ENCODE measurements around the gene PLSCR1. TPM values are rescaled to one million over a fixed set of nuclear protein-coding genes. Genes with fewer than 3 reads are reported as not detected.
"Not testable (repeated sequence)": the region's sequence is repeated elsewhere in the genome, so short reads cannot be mapped to it uniquely, and the experiment has no call there.

Gene PLSCR1
- polyA plus RNA-seq, 1 donor from 2014 or later, result 0.78 TPM

DNA sequence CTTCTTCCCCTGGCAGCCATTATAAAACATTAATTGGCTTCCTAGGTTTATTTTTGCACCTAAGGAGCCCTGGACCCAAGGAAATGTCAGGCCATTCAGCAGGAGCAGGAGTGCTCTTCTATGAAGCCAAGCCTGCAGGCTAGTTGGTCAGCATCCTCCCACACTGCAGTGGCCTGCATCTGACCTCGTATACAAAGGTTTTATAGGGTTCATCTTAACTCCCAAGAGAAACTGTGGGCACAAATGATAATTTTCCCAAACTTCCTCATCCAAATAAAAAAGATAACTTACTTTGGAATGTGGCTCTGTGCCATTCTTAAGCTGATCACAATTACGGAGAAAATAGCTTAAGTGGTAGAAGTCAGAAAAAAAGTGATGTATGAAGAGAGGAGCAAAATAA, 19.4 kb downstream of the PLSCR1 start:
- Histone ChIP-seq H4K20me1 (ENCODE audit: insufficient read depth) (no peaks in the 10 kb centered on the region), H3F3A (ENCODE audit: insufficient read depth, low read length, poor library complexity, severe bottlenecking) (no peaks in the 10 kb centered on the region), H2AFZ (ENCODE audit: low read depth, low read length) (no peak overlapping the region), H3K27me3 (ENCODE audit: insufficient read depth, low read depth, low read length) (no peaks in the 10 kb centered on the region), H3K36me3 (ENCODE audit: insufficient read depth, low read length) (no peaks in the 10 kb centered on the region), H3K4me3 (ENCODE audit: low read length) (no peak overlapping the region), H3K9me3 (ENCODE audit: low read length) (no peaks in the 10 kb centered on the region), H3K9me2 (ENCODE audit: insufficient read depth, low read length) (no peaks in the 10 kb centered on the region), H3K4me2 (ENCODE audit: low read length) (no peak overlapping the region), H3K79me2 (replicated peaks; ENCODE audit: insufficient read depth, low read length) (no peaks in the 10 kb centered on the region), H3K27ac (ENCODE audit: low read length) (no peak overlapping the region), H3K9ac (ENCODE audit: low read length) (no peak overlapping the region)
- TF ChIP-seq, protein P1, sequence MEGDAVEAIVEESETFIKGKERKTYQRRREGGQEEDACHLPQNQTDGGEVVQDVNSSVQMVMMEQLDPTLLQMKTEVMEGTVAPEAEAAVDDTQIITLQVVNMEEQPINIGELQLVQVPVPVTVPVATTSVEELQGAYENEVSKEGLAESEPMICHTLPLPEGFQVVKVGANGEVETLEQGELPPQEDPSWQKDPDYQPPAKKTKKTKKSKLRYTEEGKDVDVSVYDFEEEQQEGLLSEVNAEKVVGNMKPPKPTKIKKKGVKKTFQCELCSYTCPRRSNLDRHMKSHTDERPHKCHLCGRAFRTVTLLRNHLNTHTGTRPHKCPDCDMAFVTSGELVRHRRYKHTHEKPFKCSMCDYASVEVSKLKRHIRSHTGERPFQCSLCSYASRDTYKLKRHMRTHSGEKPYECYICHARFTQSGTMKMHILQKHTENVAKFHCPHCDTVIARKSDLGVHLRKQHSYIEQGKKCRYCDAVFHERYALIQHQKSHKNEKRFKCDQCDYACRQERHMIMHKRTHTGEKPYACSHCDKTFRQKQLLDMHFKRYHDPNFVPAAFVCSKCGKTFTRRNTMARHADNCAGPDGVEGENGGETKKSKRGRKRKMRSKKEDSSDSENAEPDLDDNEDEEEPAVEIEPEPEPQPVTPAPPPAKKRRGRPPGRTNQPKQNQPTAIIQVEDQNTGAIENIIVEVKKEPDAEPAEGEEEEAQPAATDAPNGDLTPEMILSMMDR (IDR thresholded peaks at IDR 0.05; ENCODE audit: poor library complexity, severe bottlenecking), result no peak
- no peak for TF ChIP-seq EP300 (conservative IDR thresholded peaks at IDR 0.05; ENCODE audit: poor library complexity, severe bottlenecking)

DNA sequence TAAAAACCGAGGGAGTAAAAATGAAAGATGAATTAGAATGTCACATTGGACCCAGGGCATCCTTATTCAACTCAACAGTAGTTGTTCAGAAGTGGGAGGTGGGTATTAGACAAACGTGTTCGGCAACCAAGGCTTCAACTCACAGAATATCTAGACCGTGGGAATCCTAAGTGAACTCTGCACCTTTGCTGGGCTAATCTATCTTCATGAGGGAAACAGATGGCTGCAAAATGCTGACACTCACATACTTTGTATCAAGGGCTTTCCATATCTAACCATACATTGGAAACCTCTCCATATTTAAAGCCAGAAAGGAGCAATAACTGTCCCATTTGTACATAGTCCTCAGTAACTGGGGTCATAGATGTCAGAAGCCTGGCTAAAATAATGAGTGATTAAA, 20.9 kb downstream of the PLSCR1 start:
- Histone ChIP-seq H3K4me2 (ENCODE audit: low read length) (no peak overlapping the region), H3K4me3 (ENCODE audit: low read length) (no peak overlapping the region), H3K79me2 (replicated peaks; ENCODE audit: insufficient read depth, low read length) (no peaks in the 10 kb centered on the region), H2AFZ (ENCODE audit: low read depth, low read length) (no peak overlapping the region), H3K36me3 (ENCODE audit: insufficient read depth, low read length) (no peaks in the 10 kb centered on the region), H3K9ac (ENCODE audit: low read length) (no peak overlapping the region), H4K20me1 (ENCODE audit: insufficient read depth) (no peaks in the 10 kb centered on the region), H3K27ac (ENCODE audit: low read length) (no peak overlapping the region), H3F3A (ENCODE audit: insufficient read depth, low read length, poor library complexity, severe bottlenecking) (no peaks in the 10 kb centered on the region), H3K9me2 (ENCODE audit: insufficient read depth, low read length) (no peaks in the 10 kb centered on the region), H3K9me3 (ENCODE audit: low read length) (no peaks in the 10 kb centered on the region), H3K27me3 (ENCODE audit: insufficient read depth, low read depth, low read length) (no peaks in the 10 kb centered on the region)
- TF ChIP-seq EZH2 (IDR thresholded peaks at IDR 0.05; ENCODE audit: borderline replicate concordance, insufficient read depth, low read length, poor library complexity, severe bottlenecking), result no peak
- TF ChIP-seq MXI1 (conservative IDR thresholded peaks at IDR 0.05; ENCODE audit: poor library complexity, severe bottlenecking), result no peak
- TF ChIP-seq TAF1 (IDR thresholded peaks at IDR 0.05; ENCODE audit: low read depth), result no peak
- TF ChIP-seq RAD21 (conservative IDR thresholded peaks at IDR 0.05), result no peak
- TF ChIP-seq SMC3 (conservative IDR thresholded peaks at IDR 0.05; ENCODE audit: poor library complexity), result no peak
- TF ChIP-seq EP300 (conservative IDR thresholded peaks at IDR 0.05; ENCODE audit: poor library complexity, severe bottlenecking), result no peak
- TF ChIP-seq POLR2AphosphoS5 (IDR thresholded peaks at IDR 0.05), result no peak
- TF ChIP-seq, protein P1 (IDR thresholded peaks at IDR 0.05; ENCODE audit: poor library complexity, severe bottlenecking), result no peak
- TF ChIP-seq, protein P2, sequence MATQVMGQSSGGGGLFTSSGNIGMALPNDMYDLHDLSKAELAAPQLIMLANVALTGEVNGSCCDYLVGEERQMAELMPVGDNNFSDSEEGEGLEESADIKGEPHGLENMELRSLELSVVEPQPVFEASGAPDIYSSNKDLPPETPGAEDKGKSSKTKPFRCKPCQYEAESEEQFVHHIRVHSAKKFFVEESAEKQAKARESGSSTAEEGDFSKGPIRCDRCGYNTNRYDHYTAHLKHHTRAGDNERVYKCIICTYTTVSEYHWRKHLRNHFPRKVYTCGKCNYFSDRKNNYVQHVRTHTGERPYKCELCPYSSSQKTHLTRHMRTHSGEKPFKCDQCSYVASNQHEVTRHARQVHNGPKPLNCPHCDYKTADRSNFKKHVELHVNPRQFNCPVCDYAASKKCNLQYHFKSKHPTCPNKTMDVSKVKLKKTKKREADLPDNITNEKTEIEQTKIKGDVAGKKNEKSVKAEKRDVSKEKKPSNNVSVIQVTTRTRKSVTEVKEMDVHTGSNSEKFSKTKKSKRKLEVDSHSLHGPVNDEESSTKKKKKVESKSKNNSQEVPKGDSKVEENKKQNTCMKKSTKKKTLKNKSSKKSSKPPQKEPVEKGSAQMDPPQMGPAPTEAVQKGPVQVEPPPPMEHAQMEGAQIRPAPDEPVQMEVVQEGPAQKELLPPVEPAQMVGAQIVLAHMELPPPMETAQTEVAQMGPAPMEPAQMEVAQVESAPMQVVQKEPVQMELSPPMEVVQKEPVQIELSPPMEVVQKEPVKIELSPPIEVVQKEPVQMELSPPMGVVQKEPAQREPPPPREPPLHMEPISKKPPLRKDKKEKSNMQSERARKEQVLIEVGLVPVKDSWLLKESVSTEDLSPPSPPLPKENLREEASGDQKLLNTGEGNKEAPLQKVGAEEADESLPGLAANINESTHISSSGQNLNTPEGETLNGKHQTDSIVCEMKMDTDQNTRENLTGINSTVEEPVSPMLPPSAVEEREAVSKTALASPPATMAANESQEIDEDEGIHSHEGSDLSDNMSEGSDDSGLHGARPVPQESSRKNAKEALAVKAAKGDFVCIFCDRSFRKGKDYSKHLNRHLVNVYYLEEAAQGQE (IDR thresholded peaks at IDR 0.05; ENCODE audit: borderline replicate concordance), result no peak

DNA sequence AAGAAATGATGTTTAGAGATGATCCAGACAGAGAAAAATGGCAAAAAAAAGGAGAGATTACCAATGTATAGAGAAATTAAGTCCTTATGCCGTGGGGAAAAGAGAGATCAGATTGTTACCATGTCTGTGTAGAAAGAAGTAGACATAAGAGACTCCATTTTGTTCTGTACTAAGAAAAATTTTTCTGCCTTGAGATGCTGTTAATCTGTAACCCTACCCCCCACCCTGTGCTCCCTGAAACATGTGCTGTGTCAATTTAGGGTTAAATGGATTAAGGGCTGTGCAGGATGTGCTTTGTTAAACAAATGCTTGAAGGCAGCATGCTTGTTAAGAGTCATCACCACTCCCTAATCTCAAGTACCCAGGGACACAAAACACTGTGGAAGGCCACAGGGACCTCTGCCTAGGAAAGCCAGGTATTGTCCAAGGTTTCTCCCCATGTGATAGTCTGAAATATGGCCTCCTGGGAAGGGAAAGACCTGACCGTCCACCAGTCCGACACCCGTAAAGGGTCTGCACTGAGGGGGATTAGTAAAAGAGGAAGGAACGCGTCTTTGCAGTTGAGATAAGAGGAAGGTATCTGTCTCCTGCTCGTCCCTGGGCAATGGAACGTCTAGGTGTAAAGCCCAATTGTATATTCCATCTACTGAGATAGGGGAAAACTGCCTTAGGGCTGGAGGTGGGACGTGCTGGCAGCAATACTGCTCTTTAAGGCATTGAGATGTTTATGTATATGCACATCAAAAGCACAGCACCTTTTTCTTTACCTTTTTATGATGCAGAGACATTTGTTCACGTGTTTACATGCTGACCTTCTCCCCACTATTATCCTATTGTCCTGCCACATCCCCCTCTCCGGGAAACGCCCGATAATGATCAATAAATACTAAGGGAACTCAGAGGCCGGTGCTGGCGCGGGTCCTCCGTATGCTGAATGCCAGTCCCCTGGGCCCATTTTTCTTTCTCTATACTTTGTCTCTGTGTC, 21.9 kb downstream of the PLSCR1 start:
- not testable (repeated sequence) for H3K27ac ChIP-seq (ENCODE audit: low read length)

More for the DNA sequence above, 21.9 kb downstream of the PLSCR1 start:
- H3K9ac ChIP-seq (ENCODE audit: low read length); H3K4me2 ChIP-seq (ENCODE audit: low read length); H4K20me1 ChIP-seq (ENCODE audit: insufficient read depth); H3K9me2 ChIP-seq (ENCODE audit: insufficient read depth, low read length); H3K27me3 ChIP-seq (ENCODE audit: insufficient read depth, low read depth, low read length); H3K4me3 ChIP-seq (ENCODE audit: low read length); H3K36me3 ChIP-seq (ENCODE audit: insufficient read depth, low read length); H3K79me2 ChIP-seq (replicated peaks; ENCODE audit: insufficient read depth, low read length); H2AFZ ChIP-seq (ENCODE audit: low read depth, low read length); H3K9me3 ChIP-seq (ENCODE audit: low read length); H3F3A ChIP-seq (ENCODE audit: insufficient read depth, low read length, poor library complexity, severe bottlenecking): not testable (repeated sequence)

Data from neural cell (in vitro differentiated cells).